HG03571 (cell line): Measurements from ENCODE around the gene NTSR1.

ENCODE experiments used
- ATAC-seq: cut with Tn5 transposase; IDR thresholded peaks from one replicate; pipeline ENCODE4 v1.9.1; 2021; ENCODE audit not compliant: unreplicated experiment

Gene NTSR1

GRCh38 chr20:62811720-62812119 lies 103.1 kb downstream of the NTSR1 start:
- ATAC-seq, result no peak
